HG03565 (cell line): ENCODE measurements around the gene IGFBP5.

Experiments
- ATAC-seq: cut with Tn5 transposase; IDR thresholded peaks from one replicate; pipeline ENCODE4 v1.9.1; 2021; ENCODE audit warnings: mild to moderate bottlenecking, moderate library complexity; ENCODE audit not compliant: unreplicated experiment

IGFBP5 gene

DNA sequence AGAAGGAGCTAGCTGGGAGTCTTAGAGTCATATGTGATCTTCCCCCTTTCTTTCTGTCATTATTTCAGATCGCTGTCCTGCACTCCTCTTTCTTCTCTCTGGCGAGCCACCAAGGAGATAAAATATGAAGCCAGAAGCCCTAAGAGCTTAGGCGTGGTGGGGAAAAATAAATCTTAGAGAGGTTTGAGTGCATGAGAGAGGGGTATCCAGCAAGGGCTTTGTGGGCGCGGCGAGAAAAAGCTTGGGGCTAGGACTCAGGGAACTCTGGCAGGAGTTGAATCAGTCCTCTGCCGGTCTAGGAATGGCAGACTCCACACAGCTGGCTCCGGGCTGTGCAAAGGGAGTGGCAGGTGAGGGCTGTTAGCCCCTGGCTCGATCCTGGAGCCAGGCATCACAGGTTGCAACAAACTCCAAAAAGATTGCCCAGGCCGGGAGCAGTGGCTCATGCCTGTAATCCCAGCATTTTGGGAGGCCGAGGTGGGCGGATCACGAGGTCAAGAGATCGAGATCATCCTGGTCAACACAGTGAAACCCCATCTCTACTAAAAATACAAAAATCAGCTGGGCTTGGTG is 20.1 kb upstream of the IGFBP5 start:
- no peak for ATAC-seq

DNA sequence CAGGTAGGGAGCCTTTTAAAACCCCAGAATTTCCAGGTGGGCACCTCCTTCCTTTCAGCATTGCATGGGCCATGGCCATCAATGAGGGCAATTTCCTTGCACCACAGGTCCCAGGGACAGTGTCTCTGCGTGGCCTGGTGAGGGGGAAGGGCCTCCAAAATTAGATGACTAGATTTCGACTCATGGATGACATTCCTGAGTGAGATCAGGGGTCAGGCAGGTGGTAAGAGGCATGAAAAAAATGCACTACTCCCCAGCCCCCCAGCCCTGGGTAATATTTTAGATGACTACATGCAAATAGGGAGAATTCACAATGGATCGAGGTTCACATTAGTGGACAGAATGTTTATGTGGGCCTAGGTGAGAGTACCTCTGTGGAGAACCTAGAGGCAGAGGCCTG is 19.0 kb upstream of the IGFBP5 start:
- ATAC-seq, result no peak

DNA sequence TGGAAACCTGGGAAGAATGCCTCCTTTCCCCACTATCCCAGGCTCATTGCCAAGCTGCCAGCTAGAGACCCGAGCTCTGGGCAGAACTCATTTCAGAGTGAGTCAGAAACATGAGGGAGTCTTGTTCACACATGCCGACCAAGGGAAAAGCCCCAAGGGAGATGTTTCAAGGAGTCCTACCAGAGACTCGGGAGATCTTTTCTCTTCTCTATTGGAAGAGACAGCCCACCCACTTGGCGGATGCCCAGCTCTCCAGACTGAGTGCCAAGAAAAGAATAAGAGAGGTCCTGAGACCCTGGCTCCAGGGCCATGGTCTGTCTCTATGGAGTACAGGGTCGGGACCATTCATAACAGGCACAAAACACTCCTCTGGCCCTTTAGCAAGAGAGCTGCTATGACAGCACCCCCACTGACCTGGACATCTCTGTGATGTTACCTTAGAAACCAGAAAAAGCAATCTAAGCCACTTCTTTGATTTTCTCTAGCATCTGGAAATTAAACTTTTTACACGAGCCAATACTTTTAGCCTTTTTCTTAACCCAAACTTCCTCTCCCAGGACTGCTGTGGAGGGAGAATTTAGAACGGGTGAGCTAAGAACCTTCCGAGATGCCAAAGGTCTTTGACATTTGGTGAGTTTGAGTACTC is 18.5 kb upstream of the IGFBP5 start:
- ATAC-seq, result no peak

DNA sequence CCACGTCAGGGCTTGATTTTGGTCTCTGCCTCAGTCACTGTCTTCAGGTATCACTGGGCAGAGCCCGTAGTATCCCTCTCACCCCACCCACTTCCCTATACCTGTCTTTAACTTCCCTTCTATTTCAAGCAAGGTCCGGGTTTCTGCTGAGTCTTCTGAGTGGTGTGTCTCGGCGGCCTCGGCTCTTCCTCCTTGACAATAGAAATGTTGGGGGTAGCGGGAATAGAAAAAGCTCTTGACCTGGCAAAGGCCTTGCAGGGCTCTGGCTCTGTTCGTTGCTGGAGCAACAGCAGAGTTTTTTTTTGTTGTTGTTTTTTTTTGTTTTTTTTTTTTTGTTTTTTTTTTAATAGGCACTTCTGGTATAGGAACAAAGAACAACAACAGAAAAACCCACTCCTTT is 16.0 kb upstream of the IGFBP5 start:
- ATAC-seq, result no peak

DNA sequence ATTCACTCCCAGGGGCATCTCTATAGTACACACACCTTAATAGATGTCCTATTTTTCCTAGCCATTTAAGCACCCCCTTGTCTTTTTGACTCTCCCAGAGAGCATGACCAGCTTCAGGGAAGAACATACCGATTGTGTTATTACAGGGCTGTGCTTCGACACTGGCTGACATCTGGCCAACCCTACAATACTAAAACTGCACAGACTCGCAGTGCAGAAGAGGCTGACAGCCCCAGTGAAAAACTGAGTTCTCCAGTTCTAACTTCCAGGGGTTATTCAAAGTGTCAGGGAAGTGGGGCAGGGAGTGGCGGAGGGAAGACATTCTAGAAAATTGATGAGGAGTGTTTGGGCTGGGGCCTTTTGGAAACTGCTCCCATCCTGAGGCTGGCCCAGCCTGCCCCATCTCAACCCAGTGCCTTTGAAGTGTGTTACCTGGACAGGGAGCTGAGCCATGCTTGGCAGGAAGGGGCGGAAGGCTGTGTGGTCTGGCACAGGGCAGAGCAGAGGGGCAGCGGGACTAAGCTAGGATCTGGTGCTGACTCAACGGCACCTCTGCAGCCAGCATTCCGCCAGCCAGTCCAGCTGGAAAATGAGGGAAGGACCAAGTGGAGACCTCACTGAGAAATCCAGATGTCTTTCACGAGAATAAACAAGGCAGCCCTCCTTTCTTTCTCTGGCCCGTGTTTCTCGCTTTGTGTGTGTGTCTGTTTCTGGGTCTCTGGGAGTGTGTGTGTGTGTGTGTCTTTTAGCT is 15.4 kb upstream of the IGFBP5 start:
- no peak for ATAC-seq

DNA sequence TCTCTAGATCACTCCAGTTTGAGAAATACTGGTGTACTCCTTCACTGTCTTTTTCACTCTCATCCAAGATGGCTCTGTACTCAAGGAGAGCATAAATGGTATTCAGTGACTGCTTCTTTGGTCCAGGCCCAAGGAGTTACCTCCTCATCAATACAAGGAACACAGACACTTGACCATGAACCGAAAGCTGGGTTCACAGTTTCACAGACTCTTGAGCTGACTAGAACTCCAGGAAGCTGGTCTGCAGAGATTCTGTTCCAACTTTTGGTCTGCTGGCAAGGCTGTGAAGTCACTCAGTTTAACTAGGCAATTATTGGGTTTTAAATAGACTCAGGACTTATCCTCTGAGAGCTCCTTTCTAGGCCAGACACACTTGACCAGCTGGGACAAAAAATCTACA is 7.4 kb upstream of the IGFBP5 start:
- ATAC-seq, result no peak

DNA sequence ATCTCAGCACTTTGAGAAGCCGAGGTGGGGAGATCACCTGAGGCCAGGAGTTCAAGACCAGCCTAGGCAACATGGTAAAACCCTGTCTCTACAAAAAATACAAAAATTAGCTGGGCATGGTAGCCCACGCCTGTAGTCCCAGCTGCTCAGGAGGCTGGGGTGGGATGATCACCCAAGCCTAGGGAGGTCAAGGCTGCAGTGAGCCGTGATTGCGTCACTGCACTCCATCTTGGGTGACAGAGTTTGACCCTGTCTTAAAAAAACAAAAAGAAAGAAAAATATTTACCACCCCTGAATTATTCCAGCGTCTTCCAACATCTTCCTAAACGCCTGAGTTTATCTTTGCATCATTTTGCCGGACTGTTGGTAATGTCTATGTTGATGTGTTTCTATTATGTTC is 6.2 kb upstream of the IGFBP5 start:
- ATAC-seq, result no peak

DNA sequence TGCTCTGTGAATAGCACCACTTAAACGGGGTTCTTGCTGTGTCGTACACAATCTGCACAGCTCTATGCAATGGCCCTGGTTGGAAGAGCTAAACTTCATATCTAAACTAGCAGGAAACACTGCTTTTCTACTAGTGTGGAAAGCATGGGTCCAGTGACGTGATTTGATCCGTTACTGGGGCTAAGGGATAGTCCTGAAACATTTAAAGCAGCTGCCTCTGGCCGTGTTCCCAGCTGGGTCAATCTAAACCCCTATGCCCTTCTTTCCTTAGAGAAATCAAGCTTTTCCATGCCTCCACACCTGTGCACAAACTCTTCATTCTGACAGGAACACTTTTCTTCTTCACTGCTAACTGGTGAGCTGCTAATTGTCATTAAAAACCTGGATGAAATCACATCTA is 5.4 kb upstream of the IGFBP5 start:
- no peak for ATAC-seq

DNA sequence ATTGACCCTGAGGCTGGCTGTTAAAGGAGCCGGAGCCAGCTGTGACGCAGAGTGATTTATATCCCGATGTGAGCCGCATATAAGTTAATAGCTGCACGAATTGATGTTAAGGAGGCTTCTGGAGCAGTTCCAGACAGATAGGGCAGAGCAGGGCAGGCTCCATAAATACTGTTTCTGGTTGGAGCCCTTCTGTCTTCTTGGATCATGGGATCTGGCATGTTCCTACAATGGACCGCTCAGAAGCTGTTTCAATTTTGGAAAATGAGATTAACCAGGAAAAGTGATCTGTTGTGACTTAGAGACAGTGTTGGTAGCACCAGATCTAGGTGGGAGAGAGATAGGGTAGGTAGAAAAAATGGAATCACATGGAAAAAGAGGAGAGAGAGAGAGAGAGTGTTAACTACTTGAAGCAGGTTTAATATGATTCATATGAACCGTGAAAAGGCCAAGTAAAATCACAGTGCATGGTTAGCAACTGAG is 4.8 kb upstream of the IGFBP5 start:
- ATAC-seq, result no peak

DNA sequence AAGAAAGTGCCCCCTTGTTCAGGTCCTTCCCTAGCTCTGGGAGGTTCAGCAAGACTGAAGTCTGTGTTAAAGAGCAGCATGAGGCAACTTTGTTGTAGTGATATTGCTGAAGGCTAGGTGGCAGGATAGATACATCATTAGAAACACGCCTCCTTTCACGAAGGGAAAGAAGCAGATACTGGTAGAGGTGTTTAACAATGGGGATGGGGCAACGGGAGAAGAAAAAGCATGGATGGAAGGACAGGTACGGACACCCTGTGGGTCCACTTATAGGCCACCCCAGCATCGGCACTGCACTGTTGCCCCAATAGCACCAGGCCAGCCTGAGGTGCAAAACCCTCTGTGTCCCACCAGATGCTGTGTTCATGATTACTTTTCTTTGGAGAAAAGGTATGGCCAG is 3.5 kb upstream of the IGFBP5 start:
- ATAC-seq, result no peak

DNA sequence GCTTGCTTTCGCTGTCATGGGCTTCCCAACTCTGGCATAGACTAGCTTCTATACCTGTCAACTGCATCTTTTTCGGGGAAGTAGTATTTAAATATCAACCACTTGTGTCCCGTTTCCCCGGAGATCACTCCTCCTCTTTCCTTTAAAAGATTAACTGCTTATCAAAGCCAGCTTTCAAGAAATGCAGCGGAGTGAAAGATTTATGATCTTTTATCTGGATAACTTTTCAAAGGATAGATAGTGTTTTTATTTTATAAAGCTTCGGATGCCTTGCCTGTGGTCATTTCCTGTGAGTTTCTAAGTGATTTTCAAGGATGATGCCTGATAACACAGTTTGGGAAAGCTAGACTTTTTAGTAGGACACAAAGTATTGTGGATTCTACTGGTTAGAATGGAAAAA is 2.9 kb upstream of the IGFBP5 start:
- ATAC-seq, result no peak

DNA sequence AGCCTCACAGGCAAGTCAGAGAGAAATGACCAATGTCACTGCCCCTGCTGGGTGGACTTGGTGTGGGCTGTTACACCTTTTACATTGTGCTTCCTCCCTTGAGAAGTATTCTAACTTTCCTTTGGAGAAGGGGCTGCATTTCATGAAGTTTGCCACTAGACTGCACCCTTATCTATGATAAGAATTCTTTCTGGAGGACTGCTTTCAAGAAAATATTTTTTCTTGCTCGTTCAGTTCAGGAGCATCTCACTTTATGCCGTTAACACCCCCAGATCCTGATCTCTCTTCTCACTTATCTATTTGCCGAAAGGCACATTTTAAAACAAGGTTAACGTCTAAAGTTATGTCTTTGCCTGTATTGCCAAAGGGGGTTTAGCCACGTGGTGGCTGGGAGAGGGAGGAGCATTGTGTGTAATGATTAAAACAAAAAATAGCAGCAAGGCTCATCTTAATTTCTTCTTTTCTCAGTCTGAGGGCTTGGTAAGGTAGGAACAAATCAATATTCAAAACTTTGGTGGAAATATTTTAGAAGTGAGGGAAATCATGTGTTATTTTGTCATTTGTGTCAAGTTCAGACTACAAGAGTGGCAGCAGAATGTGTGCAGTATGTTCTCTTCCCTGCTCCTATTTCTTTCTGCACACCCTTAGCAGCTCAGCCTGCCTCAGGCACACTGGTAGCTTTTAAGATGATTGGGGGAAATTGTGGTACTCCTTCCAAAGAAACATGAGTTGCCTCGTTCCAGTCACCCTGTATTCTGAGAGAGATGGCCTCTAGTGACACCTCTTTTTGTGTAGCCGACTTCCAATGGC is 1.6 kb upstream of the IGFBP5 start:
- ATAC-seq, result no peak

DNA sequence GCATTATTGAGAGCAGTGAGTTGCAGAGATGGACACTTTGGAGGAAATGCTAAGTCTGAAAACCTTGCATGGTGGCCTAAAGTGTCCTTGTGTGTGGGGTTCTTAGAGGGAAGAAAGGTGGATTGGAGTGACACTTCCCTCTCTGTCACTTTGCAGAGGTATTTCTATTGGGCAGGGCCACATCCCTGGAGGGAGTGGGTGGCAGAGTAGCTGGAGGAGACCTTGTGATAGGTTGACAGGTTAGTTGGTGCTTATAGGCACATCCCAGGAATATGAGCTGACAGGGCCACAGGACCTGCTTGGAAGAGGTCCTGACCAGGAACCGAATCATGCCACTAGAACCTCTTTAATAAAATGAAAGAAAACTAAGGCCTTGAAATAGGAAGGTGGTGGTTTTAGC is 972 bp upstream of the IGFBP5 start:
- no peak for ATAC-seq

DNA sequence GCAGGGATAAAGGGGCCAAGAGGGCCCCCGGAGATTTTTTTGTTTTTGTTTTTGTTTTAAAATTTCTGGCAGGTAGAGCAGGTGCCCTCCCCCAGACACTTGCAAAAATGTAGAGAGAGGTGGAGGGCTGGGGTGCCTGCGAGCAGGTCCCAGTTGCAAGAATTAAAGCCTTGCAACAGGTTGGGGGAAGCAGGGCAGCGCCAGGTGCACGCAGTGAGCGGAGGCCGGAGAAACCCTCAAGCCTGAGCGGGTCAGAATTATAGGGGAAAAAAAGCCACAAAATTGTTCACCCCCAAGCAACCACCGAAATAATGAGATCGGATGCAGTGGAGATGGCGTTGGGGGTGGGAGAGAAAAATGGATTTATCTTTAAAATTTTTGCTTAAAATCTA is 527 bp downstream of the IGFBP5 start:
- no peak for ATAC-seq

DNA sequence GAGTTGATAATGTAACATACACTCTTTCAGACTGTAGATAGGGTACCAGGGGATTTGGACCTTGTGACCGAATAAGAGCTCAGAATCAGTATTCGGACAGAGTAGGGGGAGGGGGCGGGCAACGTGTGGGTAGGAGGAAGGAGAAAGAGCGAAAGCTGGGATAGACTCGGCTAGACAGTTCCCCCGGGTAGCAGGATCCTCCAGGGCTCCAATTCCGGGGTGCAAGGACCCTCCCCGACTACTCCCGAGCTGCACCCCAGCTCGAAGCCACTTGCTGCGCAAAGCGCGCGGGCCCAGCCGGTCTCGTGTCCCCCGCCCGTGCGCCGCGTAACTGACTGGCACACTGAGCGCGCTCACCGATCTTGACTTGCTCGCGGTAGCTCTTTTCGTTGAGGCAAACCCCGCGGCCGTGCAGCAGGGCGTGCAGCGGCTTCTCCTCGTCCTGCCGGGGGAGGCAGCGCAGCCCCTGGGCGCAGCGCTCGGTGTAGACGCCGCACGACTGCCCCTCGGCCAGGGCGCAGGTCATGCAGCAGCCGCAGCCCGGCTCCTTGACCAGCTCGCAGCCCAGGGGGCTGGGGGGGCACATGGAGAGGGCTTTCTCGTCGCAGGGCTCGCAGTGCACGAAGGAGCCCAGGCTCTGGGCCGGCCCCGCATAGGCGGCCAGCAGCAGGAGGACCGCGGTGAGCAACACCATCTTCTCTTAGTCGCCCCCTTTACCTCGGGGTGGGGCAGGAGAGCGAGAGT is 1.1 kb downstream of the IGFBP5 start:
- ATAC-seq, result no peak

DNA sequence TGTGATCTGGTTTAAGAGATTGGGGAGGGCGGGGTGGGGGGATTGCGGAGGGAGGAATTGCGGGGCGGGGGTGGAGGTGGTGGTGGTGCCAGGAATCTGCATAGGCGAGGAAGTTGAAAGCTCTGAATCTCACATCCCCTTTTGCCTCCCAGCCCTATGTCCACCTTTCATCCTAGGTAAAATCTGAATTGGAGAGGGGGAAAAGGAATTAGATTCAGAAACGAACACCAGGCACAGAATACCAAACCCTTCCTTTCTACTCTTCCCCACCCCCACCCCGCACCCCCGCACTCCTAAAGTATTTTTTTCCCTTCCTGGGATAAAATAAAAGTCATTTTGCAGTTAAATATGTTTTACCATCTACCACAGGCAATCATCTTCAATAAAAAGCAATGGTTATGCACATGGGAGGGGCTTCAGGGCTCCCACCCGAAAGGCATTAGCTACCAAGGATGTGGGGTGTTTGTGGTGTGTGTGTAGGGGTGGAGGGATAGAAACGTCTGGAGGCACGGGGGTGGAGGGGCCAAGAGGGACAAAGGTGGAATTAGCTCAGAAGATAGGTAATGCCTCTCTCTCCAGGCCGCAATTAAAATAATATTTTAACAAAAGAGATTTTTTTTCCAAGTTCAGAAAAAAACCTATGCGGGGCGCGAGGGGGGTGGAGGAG is 1.8 kb downstream of the IGFBP5 start:
- no peak for ATAC-seq

DNA sequence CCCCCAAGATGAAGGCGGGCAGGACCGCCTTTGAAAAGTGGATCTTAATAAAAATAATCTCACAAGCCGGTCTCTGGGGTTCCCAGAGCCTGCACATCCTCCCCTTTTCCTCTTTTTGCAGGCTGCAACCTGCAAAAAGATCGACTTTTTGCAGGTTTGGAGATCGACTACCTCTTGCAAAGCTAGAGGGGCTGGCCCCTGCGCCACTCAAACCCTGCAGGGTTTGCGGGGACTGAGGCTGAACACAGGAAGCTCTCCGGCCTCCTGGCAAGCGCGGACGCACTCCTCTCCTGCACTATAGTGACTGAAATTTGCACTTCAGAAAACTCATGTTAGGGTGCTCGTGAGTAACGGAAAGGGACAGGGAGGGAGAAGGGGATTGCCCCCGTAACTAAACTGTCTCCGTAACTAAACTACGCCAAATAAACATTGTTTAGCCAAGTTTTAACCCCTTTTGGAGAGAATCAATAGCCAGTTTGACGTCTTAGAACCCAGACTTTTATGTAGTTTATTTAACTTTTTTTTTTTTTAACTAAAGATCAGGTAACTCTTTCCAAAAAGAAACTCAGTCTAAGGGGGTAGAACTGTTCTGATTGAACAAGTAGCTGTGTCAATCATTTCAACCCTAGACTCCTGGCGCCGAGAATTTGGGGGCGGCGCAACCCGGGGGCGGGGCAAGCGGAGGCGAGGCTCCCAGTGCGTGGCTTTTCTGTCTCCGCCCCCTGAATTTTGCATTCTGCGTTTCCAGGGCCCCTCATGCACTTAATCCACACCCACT is 2.5 kb downstream of the IGFBP5 start:
- ATAC-seq, result no peak

DNA sequence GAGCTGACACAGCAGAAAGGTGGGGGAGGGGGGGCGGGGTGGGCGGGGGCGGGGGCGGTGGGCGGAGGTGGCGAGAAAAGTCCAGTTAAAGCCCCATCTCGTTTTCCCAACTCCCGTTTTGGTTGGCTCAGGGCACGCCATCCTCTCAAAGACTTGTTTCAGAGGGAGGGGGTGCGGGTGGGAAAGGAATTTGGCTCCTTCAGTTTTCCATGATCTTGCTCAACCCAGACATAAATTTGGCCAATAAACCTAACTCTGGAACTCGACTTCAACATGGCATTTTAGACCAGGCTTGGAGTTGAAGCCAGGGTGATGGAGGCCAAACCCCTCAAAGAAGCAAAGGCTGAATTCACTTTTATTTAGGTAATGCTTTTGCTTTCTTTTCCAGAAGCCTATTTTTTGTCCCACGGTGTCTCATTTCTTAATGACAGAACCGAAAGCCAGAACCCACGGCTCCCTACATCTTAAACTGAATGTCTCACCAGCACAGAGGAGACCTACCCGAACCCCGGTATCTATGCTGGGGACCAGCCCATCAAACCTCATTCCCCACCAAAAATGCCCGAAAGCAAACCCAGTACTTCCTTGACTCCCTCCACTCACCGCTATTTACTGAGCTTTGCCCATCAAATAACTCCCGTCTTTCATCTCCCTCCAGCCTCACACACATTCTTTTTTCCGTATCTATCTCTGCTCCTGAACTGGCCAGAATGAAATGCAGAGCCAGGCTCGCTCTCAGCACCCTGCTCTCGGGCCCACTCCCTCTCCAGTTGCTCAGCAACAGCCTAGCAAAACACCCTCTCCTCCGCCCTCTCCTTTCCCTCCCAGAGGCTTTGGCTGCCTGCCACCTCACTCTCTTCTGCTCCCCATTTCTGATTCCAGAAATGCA is 4.3 kb downstream of the IGFBP5 start:
- ATAC-seq, result no peak

DNA sequence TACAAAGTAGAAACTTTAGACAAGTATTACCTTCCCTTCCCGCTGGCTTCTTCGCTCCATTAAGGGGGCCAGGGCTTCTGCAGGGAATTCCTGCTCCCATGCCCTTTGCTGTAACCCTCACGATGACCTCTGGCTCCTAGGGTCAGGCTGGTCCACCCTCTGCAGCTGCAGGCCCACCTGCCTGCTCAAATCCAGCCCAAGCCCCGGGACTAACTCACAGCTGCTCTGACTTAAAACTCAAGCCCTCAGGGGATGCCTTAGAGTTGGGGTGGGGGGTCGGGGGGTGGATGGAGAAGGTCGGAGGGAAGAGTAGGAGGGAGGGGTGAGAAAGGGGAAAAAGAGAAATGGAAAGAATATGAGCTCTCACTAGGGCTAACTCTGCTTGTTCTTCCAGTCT is 4.9 kb downstream of the IGFBP5 start:
- ATAC-seq, result no peak
